GM08714 (cell line): ENCODE data around the gene ATP6AP2.
"Not testable (repeated sequence)": the region's sequence is repeated elsewhere in the genome, so short reads cannot be mapped to it uniquely, and the experiment has no call there.

ENCODE experiments used
- H3K4me3 ChIP-seq: fragments of 200-500 bp; sonication (Bioruptor generic); 2 replicates; pipeline ENCODE4 v1.5.1; 2014; ENCODE audit warnings: mild to moderate bottlenecking, low read length, inconsistent platforms
- ZNF274 ChIP-seq: IDR thresholded peaks from 2 replicates; pipeline ENCODE4 v1.6.1; 2012; ENCODE audit warnings: mild to moderate bottlenecking, low read depth, low read length

The ATP6AP2 gene

DNA sequence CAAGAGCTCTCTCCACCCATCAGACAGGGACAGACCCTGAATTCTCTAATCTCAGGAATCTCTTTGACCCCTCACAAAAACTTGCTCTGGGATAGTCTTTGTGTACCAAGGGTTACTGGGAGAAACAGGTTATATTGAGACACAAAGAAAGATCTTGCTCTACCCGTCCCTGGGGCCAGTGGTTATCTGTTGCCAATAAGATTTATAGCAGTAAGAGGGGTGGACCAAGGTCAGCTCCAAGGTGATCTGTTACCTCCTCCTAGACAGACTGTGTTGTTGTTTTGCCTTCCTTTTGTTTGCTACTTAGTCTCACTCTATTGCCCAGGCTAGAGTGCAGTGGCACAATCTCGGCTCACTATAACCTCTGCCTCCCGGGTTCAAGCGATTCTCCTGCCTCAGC lies 16.3 kb upstream of the ATP6AP2 start:
- TF ChIP-seq ZNF274, result no peak
- H3K4me3 ChIP-seq, result no peak overlapping the region

DNA sequence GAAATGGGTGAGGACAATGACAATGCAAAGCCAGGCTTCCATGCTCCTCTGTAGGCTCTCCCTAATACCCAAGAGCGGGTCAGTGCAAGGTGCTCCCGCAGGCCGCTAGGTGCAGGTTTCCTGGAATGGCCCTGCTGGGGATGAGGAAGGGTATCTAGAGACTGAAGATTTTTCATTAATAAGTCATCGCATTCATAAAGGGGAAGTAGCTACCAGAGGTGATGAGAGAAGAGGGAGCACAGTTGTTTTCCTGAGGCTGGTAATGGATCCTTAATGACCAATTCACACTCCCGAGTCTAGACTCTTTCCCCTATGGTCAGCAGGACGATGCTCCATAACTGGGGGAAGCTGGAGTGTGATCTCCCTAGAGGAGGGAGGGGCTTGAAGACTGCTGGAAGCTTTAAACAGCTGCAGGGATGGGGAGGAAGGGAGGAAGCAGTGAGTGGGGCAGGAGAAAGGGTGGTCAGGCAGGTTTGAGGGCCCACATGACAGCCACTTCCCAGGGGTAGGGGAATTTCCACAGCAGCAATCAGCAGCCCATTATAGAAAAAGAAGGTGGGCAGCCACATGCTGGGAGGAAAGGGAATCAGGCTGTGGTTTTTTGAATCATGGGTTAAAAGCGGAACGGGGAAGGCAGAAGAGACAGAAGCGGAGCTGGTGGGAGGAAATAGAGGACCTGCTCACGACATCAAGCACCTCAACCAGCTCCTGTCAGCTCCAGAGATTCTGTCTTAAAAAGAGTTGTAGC lies 10.2 kb upstream of the ATP6AP2 start:
- no peak for TF ChIP-seq ZNF274
- peak overlapping the region; percentile 31; the same call in 1 of the 2 replicates for H3K4me3 ChIP-seq

DNA sequence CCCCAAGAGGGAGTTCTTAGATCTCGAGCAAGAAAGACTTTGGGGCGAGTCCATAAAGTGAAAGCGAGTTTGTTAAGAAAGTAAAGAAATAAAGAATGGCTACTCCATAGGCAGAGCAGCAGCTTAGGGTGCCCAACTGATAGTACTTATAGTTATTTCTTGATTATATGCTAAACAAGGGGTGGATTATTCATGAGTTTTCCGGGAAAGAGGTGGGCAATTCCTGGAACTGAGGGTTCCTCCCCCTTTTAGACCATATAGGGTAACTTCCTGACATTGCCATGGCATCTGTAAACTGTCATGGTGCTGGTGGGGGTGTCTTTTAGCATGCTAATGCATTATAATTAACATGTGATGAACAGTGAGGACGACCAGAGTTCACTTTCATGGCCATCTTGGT lies 9.6 kb upstream of the ATP6AP2 start:
- H3K4me3 ChIP-seq, result peak overlapping the region; percentile 31; the same call in 1 of the 2 replicates

DNA sequence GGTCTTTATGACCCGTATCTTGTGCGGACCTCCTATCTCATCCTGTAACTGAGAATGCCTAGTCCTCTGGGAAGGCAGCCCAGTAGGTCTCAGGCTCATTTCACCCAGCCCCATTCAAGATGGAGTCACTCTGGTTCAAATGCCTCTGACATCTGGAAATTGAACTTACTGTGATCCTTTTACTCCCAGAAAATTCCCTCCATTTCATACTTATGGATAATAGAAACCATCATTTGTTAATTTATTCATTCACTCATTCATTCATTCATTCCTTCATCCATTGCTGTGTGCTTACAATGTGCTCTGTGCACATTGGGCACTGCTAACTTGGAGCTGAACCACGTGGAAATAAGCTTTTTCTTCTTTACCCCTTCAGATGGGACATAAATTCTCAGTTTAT lies 9.2 kb upstream of the ATP6AP2 start:
- no peak for TF ChIP-seq ZNF274
- H3K4me3 ChIP-seq, result no peak overlapping the region; the same call in 1 of the 2 replicates

DNA sequence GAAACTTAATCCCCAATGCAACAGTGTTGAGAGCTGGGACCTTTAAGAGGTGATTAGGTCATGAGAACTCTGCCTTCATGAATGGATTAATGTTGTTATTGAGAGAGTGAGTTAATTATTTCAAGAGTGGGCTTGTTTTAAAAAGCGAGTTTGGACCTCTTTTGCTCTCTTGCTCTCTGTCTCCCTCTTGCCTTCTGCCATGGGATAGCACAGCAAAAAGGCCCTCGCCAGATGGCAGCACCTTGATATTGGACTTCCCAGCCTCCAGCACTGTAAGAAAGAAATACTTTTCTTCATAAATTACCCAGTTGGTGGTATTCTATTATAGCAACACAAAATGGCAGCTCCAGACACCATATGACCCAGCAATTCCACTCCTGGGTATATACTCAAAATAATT lies 7.0 kb upstream of the ATP6AP2 start:
- no peak overlapping the region for H3K4me3 ChIP-seq
- TF ChIP-seq ZNF274, result no peak

DNA sequence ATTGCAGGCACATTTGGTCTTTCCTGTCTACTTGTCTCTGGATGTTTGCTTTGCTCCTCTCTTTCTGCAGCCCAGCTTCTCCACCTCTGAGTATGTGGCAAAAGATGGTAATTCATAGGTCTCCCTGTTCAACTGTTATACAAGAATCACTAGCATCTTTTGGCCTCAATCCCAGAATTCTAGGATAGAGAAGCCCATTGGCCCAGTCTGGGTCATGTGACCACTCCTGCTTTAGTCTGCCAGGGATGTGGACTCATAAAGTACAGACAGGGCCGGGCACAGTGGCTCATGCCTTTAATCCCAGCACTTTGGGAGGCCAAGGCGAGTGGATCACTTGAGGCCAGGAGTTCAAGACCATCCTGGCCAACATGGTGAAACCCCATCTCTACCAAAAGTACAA lies 5.4 kb upstream of the ATP6AP2 start:
- not testable (repeated sequence) for H3K4me3 ChIP-seq

DNA sequence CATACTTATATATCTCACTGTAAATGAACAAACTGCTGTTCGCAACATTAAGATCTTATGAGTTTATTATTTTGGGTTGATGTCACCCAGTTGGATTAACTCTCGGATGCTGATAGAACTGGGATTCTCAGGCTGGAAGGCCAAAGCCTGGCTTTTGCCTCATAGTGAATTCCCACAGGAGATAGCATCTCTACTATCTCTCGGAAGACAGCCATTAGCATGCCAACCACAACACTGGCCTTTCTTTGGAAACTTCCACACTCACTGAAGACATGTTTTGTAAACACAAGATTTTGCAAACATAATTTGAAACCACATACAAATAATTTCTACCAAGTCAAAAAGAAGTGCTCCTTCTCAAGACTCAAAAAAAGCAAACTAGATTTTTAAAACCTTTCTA lies 4.5 kb upstream of the ATP6AP2 start:
- H3K4me3 ChIP-seq, result no peak overlapping the region
- TF ChIP-seq ZNF274, result no peak

DNA sequence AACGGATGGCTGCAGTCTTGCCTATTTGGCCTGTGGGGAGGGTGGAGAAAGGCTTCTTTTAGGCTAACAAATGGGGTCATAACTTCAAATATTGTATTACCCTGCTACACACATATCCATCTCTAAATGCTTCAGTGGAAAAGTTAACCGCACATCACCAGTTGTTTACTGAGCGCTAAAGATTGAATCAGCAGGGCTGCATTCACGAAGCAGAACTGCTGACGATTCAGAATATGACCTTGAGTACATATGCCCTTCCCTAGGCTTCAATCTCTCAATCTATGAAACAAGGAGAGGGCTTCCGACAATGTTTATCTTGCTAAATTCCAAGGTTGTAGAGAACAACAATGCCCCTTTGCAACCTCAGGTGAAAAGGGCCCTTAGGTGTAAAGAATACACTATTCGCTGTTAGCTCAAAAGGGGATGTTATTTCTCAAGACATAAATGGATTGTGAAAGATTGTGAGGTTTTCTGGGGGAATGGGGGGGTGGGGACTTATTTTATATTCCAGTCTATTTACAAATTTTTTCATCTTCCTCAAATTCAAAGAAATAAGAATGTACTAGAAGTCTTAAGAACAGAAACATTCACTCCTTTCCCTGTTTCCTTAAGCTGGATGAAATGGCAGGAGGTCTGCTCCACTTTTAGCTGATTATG lies 2.6 kb upstream of the ATP6AP2 start:
- H3K4me3 ChIP-seq, result no peak overlapping the region
- TF ChIP-seq ZNF274, result no peak

DNA sequence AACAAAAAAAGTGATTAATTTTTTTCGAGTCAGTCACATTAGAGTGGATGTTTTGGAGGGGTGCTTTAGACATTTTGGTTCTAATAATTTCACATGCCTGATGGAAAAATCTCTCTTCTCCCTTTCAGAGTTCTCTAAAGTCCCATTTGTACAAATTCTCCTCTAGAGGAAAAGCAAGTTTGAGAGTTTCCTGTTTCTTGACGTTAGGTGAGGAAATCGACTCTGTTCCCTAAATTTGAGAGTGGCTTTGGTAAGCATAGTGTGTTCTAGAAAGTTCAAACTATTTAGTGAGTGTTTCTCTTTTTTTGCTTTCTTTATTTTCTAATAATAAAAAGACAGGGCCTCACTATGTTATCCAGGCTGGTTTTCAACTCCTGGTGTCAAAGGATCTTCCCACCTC lies 1.6 kb upstream of the ATP6AP2 start:
- no peak overlapping the region for H3K4me3 ChIP-seq
- TF ChIP-seq ZNF274, result no peak

DNA sequence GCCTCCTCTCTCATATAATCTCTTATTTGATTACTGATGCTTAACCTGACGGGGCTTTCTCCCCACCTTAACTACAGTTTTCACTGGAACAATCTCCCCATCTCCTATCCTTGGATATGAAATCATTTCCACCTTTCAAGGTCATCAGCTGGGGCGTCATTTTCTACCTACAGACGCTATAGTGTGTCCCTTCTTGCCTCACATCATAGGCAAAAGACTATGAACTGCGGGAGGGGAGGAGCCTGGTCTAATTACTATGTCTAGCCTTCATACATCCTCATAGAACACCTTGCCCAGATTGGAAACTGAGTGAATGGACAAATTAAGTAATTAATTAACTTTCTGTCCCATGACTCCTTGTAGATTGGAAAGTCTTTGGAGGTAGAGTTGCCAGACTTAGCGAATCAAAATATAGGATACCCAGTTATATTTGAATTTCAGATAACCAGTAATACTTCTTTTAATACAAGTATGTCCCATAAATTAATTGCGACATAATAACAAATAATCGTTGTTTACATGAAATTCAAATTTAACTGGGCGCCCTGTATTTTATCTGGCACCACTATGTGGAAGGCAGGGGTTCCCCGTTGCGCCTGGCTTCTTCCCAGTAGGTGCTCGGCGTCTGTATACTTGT lies 752 bp upstream of the ATP6AP2 start:
- TF ChIP-seq ZNF274, result no peak
- peak overlapping the region; percentile 71; the same call in 1 of the 2 replicates for H3K4me3 ChIP-seq

DNA sequence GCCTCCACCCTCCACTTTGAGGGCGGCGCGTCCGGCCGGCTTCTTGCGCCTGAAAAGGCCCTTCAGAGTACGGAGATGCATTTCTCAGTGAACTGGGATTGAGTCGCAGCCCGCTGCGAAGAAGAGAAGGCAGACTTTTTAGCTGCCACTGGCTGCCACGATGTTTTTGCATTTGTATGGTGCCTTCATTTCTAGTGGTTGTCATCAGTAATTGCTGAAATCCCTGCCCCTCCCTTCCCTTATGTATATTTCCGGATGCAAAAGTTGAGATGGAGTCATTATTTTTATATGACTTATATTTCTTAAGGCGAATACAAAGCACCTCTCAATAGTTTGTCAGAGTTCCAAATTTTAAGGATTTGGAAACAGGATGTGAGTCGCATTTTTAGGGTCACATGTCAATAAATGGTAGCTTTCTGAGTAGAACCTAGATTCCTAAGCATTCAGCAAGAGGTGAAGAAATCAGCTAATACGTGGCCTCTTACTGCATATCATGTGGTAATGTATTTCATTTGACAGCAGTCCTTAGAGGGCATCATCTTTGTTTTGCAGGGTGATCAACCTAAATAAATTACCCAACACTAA lies 658 bp downstream of the ATP6AP2 start:
- no peak for TF ChIP-seq ZNF274
- peak overlapping the region; percentile 71 for H3K4me3 ChIP-seq

DNA sequence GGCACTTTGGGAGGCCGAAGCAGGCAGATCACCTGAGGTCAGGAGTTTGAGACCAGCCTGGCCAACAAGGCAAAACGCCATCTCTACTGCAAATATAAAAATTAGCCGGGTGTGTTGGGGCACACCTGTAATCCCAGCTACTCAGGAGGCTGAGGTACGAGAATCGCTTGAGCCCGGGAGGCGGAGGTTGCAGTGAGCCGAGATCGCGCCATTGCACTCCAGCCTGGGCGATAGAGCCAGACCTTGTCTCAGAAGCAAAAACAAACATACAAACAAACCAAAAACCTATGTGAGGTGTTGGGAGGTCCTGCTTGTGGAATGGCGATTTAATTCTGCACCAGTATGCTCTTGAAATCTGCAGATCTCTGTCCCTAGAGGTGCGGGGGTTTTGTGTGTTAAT lies 1.4 kb downstream of the ATP6AP2 start:
- H3K4me3 ChIP-seq, result not testable (repeated sequence)

DNA sequence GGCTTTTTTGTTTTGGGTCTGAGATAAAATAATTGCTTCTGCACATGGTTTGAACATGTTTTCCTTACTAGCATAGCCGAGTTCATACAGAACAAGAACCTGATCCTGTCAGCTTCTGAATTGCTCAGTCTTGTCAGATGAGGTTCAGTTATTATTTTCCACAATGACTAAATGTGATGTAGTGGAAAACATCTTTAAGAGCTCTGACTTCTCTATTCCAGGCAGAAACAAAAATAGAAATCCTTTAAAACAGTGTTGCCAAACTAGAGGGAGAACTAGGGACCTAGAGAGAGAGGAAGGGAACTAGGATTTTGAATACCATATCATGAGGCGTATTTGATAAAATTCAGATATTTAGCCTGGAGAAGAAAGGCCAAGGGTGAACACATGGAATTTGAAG lies 2.0 kb downstream of the ATP6AP2 start:
- TF ChIP-seq ZNF274, result no peak
- H3K4me3 ChIP-seq, result no peak overlapping the region

DNA sequence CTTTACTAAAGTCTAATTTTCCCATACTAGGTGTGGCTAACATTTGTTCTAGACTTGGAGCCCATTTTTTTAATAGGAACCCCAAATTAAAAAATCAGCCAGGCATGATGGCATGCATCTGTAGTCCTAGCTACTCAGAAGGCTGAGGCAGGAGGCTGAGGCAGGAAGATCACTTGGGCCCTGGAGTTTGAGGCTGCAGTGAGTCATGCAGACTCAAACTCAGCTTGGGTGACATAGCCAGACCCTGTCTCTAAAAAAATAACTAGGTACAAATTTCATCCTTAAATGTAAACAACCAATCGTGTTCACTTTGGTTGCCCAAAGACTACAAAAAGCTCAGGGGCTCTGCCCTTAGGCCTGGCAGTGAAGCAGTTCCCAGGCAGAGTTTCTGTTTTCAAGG lies 6.9 kb downstream of the ATP6AP2 start:
- H3K4me3 ChIP-seq, result not testable (repeated sequence)

DNA sequence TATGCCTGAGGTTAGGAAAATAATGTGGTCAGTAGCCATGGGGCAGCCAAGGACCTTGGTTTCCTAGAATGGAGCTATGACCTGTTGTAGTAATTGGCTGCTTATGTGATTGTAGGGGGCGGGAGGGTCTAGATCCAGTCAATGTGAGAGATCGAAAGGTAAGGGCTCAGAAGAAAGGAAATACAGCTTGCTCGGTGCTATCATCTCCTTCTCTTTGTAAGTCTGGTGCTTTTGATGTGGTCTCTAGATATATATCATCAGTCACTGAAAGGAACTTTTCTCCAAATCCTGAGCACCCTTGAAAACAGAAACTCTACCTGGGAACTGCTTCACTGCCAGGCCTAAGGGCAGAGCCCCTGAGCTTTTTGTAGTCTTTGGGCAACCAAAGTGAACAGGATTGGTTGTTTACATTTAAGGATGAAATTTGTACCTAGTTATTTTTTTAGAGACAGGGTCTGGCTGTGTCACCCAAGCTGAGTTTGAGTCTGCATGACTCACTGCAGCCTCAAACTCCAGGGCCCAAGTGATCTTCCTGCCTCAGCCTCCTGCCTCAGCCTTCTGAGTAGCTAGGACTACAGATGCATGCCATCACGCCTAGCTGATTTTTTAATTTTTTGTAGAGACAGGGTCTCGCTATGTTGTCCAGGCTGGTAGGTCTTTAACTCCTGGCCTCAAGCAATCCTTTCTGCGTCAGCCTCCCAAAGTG lies 9.0 kb downstream of the ATP6AP2 start:
- not testable (repeated sequence) for H3K4me3 ChIP-seq
